GM12878 (cell line): ENCODE data around the gene MAP4K4. TPM values are rescaled to one million over a fixed set of nuclear protein-coding genes. Genes with fewer than 3 reads are reported as not detected.

Source experiments
- ATAC-seq: fragments of 200-7000 bp; cut with Tn5 transposase; 3 replicates; pipeline ENCODE4 v1.9.1; 2020; ENCODE audit warnings: mild to moderate bottlenecking, moderate library complexity
- BruUV-seq: library from RNA; stranded (reverse); fragments of 400-500 nt; replicated peaks from 2 replicates; lab custom pipeline; 2021; lab: Mats Ljungman, UMichigan
- CTCF ChIA-PET: fragments of 300-600 bp; sonication (Branson Sonifier 250); formaldehyde crosslinking; extraction: SDS; loops from one replicate; lab custom pipeline; 2021; ENCODE audit warnings: inconsistent platforms; lab: Yijun Ruan, JAX
- POLR2A ChIA-PET: fragments of 350-600 bp; formaldehyde crosslinking; extraction: SDS; loops from one replicate; lab custom pipeline; 2021; ENCODE audit warnings: inconsistent platforms; lab: Charles Lee
- RAD21 ChIA-PET: fragments of 300-600 bp; sonication (Branson Sonifier 250); formaldehyde crosslinking; loops from one replicate; lab custom pipeline; 2023; ENCODE audit warnings: antibody characterized with exemption; ENCODE audit not compliant: unreplicated experiment; lab: Charles Lee
- SMC1A ChIA-PET: fragments of 300-600 bp; sonication (Branson Sonifier 250); formaldehyde crosslinking; loops from one replicate; lab custom pipeline; 2023; ENCODE audit not compliant: unreplicated experiment, uncharacterized antibody; lab: Charles Lee
- DNase-seq: peaks from one replicate; pipeline ENCODE4 v3.0.0-alpha.2; 2011; ENCODE audit warnings: low read depth, low spot score
- FAIRE-seq: peaks from 3 replicates; lab custom pipeline; 2011; peaks lifted over from hg19 to GRCh38; lab: Jason Lieb, UNC
- H2AFZ ChIP-seq: 2 replicates; pipeline ENCODE4 v1.6.0; 2011; ENCODE audit warnings: low read depth, low read length, control low read depth; ENCODE audit not compliant: control insufficient read depth
- H3K27ac ChIP-seq: 2 replicates; pipeline ENCODE4 v1.5.1; 2011; ENCODE audit warnings: control low read depth; ENCODE audit not compliant: control insufficient read depth, insufficient read depth
- H3K27me3 ChIP-seq, 2 experiments: replicated peaks in 1 of 2; 2 replicates each; pipeline versions ENCODE4 v1.6.0 to v1.6.1; 2011; ENCODE audit warnings: low read length in 1 of 2; ENCODE audit not compliant: control insufficient read depth in 2 of 2, insufficient read depth in 2 of 2
- H3K36me3 ChIP-seq, 2 experiments: 2 replicates each; pipeline ENCODE4 v1.5.1; 2011; ENCODE audit warnings: low read length in 1 of 2; ENCODE audit not compliant: control insufficient read depth in 2 of 2, insufficient read depth in 2 of 2
- H3K4me1 ChIP-seq: 2 replicates; pipeline ENCODE4 v1.6.1; 2011; ENCODE audit warnings: mild to moderate bottlenecking, low read length, moderate library complexity, mixed read lengths; ENCODE audit not compliant: control insufficient read depth, insufficient read depth
- H3K4me2 ChIP-seq: 2 replicates; pipeline ENCODE4 v1.6.0; 2011; ENCODE audit warnings: control low read depth; ENCODE audit not compliant: control insufficient read depth, insufficient read depth
- H3K4me3 ChIP-seq: fragments of 200-600 bp; sonication (generic); 2 replicates; pipeline ENCODE4 v1.5.1; 2016
- H3K79me2 ChIP-seq: 2 replicates; pipeline ENCODE4 v1.6.0; 2011; ENCODE audit warnings: low read length; ENCODE audit not compliant: control insufficient read depth, insufficient read depth
- H3K9ac ChIP-seq: 2 replicates; pipeline ENCODE4 v1.8.0; 2011; ENCODE audit warnings: low read length, control low read depth, mixed read lengths; ENCODE audit not compliant: control insufficient read depth, insufficient read depth
- H3K9me3 ChIP-seq: replicated peaks from 3 replicates; pipeline ENCODE4 v1.5.1; 2011; ENCODE audit warnings: mild to moderate bottlenecking, low read length; ENCODE audit not compliant: control insufficient read depth, insufficient read depth
- H4K20me1 ChIP-seq: 2 replicates; pipeline ENCODE4 v1.6.0; 2011; ENCODE audit not compliant: control insufficient read depth, insufficient read depth
- ATF7 ChIP-seq: fragments of 450-650 bp; IDR thresholded peaks from 2 replicates; pipeline ENCODE4 v1.6.1; 2016; ENCODE audit warnings: low read depth, mild to moderate bottlenecking
- CBX5 ChIP-seq: sonication (generic); IDR thresholded peaks from 2 replicates; pipeline ENCODE4 v1.6.1; 2016; ENCODE audit warnings: low read depth, moderate library complexity, mild to moderate bottlenecking, inconsistent platforms
- EZH2 ChIP-seq: IDR thresholded peaks from 2 replicates; pipeline ENCODE4 v1.6.1; 2012; ENCODE audit warnings: low read depth, mild to moderate bottlenecking, control low read depth, inconsistent platforms, low read length, borderline replicate concordance; ENCODE audit not compliant: control insufficient read depth
- MTA2 ChIP-seq: fragments of 450-650 bp; IDR thresholded peaks from 2 replicates; pipeline ENCODE4 v1.6.1; 2016; ENCODE audit warnings: low read depth, mild to moderate bottlenecking, moderate library complexity
- WGBS: methylation state at CpG from one replicate; pipeline ENCODE4 v1.1.6; 2016; ENCODE audit warnings: low lambda C conversion rate; ENCODE audit not compliant: insufficient replicate concordance, insufficient coverage; ENCODE audit errors: missing lambda C conversion rate; 5-methylcytosine and 5-hydroxymethylcytosine counted together
- in situ Hi-C: fragments of 300-500 bp; cut with MboI; formaldehyde crosslinking; loops from 9 replicates; pipeline ENCODE4 v1.14.3; 2018; ENCODE audit warnings: mixed read lengths
- intact Hi-C: fragments of 100-400 bp; cut with micrococcal nuclease; formaldehyde crosslinking; loops from one replicate; pipeline ENCODE4 v1.14.2; 2022; ENCODE audit not compliant: unreplicated experiment
- polyA plus RNA-seq, 11 experiments: library from polyadenylated mRNA; depleted of rRNA in 4 of 11; unstranded in 6 of 11; stranded (reverse) in 5 of 11; fragments of >200 nt; fragmentation: Nextera tagmentation in 4 of 11; fragmentation: Illumina TruSeq in 1 of 11; extraction: Ambion mirVana in 4 of 11; extraction: Trizol in 1 of 11; gene quantifications; 1 replicate in 1 of 11; 2 replicates in 10 of 11; pipeline versions ENCODE4 v1.2.1 to v1.2.3, GENCODE V29; 2011 to 2016; ENCODE audit warnings: inconsistent platforms in 2 of 11, missing spikeins in 2 of 11, low read depth in 1 of 11
- total RNA-seq, 4 experiments: library from RNA; depleted of rRNA in 3 of 4; stranded (reverse); fragments of >200 nt in 3 of 4; fragmentation: Illumina TruSeq in 1 of 4; extraction: Trizol in 1 of 4; gene quantifications; 2 replicates each; pipeline versions ENCODE4 v1.2.1 to v1.2.3, GENCODE V29; 2013 to 2021
- TF ChIP-seq, protein P1 (sequence below): fragments of 450-650 bp; IDR thresholded peaks from 2 replicates; pipeline ENCODE4 v1.6.1; 2016; ENCODE audit warnings: mild to moderate bottlenecking

MAP4K4 gene
- total and polyA plus RNA-seq, 10 of the 15 experiments (the other 5 are each of a cell fraction or from before 2014, with no cell fraction given) = 1.9 to 50.4 (median 9.7) TPM

DNA sequence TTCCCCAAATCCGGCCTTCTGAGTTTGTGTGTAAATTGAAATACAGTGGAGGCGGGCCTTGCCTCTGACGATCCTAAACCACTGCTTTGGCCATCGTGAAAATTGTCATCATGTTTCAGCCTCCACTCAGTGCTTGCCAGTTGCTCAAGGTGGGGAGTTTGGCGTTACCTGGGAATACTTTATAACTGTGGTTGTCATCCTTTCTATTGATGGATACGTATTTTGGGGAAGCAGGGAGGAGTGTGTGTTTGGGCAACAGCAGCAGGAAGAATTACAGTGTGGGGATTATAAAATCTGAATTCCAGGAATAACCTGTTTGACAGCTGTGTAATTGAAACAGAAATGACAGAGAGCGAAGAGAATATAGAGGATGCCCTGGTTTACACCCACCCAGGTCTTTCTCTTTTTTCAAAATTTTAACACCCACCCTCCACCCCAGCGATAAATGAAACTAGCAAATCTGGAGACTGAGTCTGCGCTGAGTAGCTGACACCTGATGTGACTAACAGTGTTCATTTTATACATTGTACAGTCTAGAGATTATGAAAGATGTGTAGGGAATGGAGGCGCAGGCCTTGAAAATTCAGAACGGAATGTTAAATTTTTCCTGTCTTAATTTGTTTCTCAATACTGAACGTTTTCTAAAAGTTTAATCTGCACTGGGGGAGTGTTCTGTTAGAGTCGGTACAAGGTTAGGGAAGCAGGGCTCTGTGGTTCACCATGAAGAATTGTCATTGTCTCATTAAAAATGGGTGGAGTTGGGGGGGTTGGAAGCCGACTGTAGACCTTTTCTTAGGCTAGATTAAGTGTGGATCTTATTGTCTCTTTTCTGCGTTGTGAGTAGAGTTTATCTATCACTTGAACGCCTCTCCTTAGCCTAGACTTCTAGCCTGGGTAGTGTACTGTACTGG lies 1.6 kb downstream of the MAP4K4 start:
- no peak overlapping the region for H2AFZ ChIP-seq
- H4K20me1 ChIP-seq = no peaks in the 10 kb centered on the region
- ATAC-seq (peak; percentile 32), DNase-seq (no peak), FAIRE-seq (no peak)
- ChIA-PET POLR2A (interaction anchor here (1.2 to 1.6 kb wide), 4 partner anchors 18 to 46 kb away, joined by 3 to 4 read pairs (median 4); no protein-coding TSS in a partner anchor), RAD21 (interaction anchor here (0.8 to 2.6 kb wide), 15 partner anchors 12 to 129 kb away, joined by 3 to 11 read pairs (median 4); no protein-coding TSS in a partner anchor), SMC1A (interaction anchor here (1.0 to 3.8 kb wide), 13 partner anchors 10 to 131 kb away, joined by 3 to 25 read pairs (median 6); no protein-coding TSS in a partner anchor), CTCF (interaction anchor here (0.5 to 2.9 kb wide), 12 partner anchors 10 to 132 kb away, joined by 3 to 15 read pairs (median 4); no protein-coding TSS in a partner anchor)
- H3K4me2 ChIP-seq = no peak overlapping the region; the same call in 1 of the 2 replicates
- H3K9me3 ChIP-seq = no peaks in the 10 kb centered on the region; the same call in 2 of the 3 replicates
- TSS peak; percentile 68 for BruUV-seq
- no peaks in the 10 kb centered on the region for H3K79me2 ChIP-seq
- peak overlapping the region; percentile 43; the same call in 1 of the 2 replicates for H3K4me3 ChIP-seq
- TF ChIP-seq ATF7 (0 out of 2 replicates have a peak, but pooled peaks have one; percentile 15), EZH2 (0 out of 2 replicates have a peak, but pooled peaks have one; percentile 42), MTA2 (peak; percentile 32; the same call in 1 of the 2 replicates), CBX5 (no peak)
- TF ChIP-seq, protein P1, sequence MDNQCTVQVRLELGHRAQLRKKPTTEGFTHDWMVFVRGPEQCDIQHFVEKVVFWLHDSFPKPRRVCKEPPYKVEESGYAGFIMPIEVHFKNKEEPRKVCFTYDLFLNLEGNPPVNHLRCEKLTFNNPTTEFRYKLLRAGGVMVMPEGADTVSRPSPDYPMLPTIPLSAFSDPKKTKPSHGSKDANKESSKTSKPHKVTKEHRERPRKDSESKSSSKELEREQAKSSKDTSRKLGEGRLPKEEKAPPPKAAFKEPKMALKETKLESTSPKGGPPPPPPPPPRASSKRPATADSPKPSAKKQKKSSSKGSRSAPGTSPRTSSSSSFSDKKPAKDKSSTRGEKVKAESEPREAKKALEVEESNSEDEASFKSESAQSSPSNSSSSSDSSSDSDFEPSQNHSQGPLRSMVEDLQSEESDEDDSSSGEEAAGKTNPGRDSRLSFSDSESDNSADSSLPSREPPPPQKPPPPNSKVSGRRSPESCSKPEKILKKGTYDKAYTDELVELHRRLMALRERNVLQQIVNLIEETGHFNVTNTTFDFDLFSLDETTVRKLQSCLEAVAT = 0 out of 2 replicates have a peak, but pooled peaks have one; percentile 22
- H3K9ac ChIP-seq = no peak overlapping the region
- peaks cover 2 to 22% of the 10 kb centered on the region in 2 experiments; a peak in 3 of 4 replicates for H3K27me3 ChIP-seq
- WGBS = 30% methylated on average over 16 of the region's 16 CpGs
- in situ Hi-C loops (no loop called here), intact Hi-C loops (loop anchor here (5.0 kb wide), 1 partner anchor 77 kb away; no protein-coding TSS in a partner anchor)
- H3K4me1 ChIP-seq = peaks cover 3% of the 10 kb centered on the region
- no peak overlapping the region for H3K27ac ChIP-seq
- no peaks in the 10 kb centered on the region for H3K36me3 ChIP-seq
